HG02798 (cell line): ENCODE results near the gene NPIPA2.
"Not testable (repeated sequence)": the region's sequence is repeated elsewhere in the genome, so short reads cannot be mapped to it uniquely, and the experiment has no call there.

Experiments used
- ATAC-seq: cut with Tn5 transposase; IDR thresholded peaks from one replicate; pipeline ENCODE4 v1.9.1; 2021; ENCODE audit warnings: mild to moderate bottlenecking; ENCODE audit not compliant: unreplicated experiment, poor library complexity

NPIPA2 gene

DNA sequence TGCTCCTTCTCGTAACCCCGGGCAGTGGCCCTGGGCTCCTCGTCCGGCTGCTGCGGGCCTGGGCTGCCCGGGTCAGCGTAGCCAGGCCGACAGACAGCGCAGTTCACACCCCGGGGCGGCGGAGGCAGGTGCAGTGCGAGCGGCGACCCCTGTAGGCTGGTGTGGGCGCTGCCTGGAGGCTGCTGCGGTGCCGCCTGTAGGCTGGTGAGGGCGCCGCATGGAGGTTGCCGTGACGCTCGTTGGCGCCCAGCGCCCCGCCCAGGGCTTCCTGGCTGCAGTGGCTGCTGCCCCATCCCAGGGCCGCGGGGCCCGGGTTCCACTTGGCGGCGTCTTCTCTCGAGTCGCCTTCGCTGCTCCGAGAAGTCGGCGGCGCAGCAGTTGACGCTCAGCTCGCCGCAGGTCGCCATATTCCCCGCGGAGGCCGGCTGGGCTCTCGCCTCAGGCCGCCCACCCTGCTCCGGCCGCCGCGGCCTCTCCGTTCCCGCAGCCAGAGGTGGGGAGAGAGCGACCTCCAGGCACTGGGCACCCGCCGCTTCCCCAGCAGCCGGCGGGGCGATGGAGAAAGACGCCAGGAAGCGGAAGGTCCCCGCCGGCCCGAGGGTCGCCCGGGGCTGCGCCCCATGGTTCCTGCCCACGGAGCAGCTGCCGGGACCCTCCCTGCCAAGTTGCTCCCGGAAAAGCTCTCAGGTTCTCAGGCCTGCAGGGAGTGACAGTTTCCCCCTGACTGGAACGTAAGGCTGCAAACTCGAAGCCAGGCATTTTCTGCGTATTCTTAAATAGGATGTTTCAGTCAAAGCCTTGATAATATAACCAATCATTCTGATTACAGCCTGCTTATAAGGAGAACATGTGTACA lies at the start of gene NPIPA2:
Gene NPIPA2, plus strand, starts transcription at position 261 of the 856 bp plus-strand sequence. CDS start 5,533 bp downstream, outside the sequence.
- ATAC-seq, result peak; percentile 98

DNA sequence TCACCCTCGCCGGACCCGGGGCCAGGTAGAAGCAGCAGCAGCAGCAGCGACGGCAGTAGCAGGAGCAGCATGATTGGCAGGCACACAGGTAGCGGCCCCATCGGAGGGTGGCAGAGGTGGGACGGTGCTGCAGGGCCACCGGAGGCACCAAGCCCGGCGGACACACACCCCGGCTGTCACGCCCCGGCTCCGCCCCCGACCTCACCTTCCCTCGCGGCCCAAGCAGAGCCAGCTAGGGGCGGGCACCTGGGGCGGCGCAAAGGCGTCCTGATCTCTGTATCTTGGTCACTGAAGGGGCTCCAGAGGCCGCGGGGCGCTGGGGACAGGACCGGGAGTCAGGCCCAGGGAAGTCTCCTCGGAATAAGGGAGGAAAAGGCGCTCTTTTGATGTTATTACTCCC lies 48.2 kb upstream of the NPIPA2 start, which contains the start of gene PLA2G10:
Gene PLA2G10, minus strand, starts transcription at position 180 of the 400 bp plus-strand sequence. Its CDS starts 79 bp downstream, at position 101.
- ATAC-seq, result not testable (repeated sequence)

DNA sequence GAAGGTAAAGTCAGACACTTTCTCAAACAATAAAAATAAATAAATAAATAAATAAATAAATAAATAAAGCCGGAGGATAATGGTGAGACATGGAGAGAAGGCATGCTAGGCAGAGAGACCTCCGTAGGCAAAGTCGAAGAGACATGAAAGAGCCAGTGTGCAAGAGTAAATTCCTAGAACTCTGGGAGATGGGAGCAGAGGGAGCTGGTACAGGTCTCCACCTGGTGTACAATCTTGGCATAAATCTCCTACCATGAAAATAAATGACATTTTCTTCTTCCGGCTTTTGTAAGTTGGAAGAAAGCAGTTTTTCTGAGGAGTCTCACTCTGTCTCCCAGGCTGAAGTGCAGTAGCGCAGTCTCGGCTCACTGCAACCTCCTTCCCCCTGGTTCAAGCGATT lies 40.5 kb upstream of the NPIPA2 start:
- not testable (repeated sequence) for ATAC-seq

GRCh38 chr16:14702672-14703071 lies 39.7 kb upstream of the NPIPA2 start:
- ATAC-seq, result not testable (repeated sequence)

GRCh38 chr16:14703156-14704011 lies 38.9 kb upstream of the NPIPA2 start, which contains the start of gene NPIPA3:
TSS of gene NPIPA3 (plus strand) at chr16:14703411. CDS start at chr16:14708944, 5,533 bp downstream.
- ATAC-seq, result peak; percentile 99

DNA sequence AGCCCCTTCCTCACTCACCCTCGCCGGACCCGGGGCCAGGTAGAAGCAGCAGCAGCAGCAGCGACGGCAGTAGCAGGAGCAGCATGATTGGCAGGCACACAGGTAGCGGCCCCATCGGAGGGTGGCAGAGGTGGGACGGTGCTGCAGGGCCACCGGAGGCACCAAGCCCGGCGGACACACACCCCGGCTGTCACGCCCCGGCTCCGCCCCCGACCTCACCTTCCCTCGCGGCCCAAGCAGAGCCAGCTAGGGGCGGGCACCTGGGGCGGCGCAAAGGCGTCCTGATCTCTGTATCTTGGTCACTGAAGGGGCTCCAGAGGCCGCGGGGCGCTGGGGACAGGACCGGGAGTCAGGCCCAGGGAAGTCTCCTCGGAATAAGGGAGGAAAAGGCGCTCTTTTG lies 9.1 kb upstream of the NPIPA2 start:
- not testable (repeated sequence) for ATAC-seq

GRCh38 chr16:14740832-14741385 lies 1.4 kb upstream of the NPIPA2 start:
- not testable (repeated sequence) for ATAC-seq

DNA sequence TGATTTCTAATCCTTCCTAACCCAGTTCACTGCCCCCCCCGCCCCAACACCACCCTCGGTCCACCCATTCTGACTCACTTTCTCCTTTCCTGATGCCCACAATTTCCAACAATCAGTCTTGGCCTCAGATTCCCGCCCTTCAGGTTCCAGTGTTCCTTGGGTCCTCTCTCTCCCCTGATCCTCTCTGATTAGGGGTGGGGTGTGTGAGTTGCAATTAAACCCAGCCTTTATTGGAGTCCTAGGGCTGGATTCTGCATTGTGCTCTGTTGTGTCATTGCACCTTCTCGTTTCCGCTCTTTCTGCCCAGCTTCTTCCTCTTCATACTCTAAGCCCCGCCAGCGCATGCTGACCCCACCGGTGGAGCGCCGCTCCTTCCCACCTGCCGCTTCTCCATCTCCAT lies 539 bp upstream of the NPIPA2 start:
- not testable (repeated sequence) for ATAC-seq

- ATAC-seq, result not testable (repeated sequence)
Observed at GRCh38 chr16:14773654-14774053, 31.3 kb downstream of the NPIPA2 start.

DNA sequence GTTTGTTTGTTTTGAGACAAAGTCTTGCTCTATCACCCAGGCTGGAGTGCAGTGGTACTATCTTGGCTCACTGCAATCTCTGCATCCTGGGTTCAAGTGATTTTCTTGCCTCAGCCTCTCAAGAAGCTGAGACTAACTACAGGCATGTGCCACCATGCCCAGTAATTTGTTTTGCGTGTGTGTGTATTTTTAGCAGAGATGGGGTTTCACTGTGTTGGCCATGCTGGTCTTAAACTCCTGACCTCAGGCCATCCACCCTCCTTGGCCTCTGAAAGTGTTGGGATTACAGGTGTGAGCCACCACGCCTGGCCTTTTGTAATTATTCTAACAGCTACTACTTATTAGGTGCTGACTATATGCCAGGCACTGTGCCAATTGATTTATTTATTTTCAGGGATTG lies 33.3 kb downstream of the NPIPA2 start:
- not testable (repeated sequence) for ATAC-seq

DNA sequence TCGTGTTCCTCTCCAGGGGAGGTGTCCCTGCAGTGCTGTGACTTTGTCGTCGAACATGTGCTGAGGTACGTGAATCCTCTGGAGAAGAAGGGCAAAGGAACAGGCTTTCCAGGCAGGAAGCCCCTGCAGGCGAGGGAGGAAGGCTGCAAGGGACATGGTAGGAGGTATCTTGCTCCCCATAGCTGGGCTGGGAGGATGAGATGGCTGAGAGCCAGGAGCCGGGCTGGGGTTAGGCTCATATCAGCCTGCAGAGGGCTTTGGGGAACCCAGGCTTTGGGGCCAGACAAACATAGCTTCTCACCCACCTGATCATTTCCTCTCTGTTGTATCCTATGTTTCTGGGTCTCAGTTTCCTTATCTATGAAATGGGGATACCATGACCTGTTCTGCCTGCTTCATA lies 34.4 kb downstream of the NPIPA2 start:
- not testable (repeated sequence) for ATAC-seq

DNA sequence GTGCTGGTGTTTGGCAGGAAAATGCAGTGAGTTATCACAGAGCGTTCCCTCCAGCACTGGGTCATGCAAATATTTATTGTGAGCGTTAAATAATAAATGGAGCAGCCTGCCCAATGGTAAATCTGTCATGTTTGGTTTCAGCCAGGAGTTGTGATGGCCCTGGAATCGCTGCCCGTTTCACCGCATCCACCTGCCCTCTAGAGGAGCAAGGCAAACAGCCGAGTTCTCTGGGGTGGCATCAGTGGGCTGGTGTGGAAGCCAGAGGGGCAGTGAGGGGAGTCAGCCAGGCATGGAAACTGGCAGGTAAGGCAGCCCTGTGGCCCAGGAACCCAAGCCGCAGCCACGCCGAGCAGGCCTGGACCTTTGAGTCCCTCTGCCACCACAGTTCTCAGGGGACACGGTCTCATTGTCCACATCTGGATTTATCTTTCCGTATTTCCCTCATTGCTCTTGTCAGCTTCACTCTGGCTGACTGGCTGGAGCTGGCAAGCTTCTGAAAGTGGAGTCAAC lies 37.1 kb downstream of the NPIPA2 start:
- ATAC-seq, result not testable (repeated sequence)

DNA sequence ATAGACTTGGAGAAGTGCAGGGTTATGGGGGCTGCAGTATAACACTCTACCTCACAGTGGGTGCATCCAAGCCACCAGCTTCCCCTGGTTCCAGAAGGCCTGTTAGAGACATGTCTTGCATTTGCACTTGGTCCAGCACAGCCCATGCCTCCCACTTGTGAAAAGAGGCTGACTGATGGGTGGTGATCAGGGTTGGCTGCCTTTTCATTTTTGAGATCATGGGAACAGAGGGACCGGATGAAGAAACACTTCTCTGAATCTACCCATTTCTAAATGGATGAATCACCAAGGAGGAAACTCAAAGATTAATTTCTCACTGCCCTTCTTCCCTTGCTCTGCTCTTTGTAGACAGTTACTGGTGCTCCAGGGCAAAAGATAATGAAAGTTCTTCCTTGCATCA lies 43.8 kb downstream of the NPIPA2 start:
- not testable (repeated sequence) for ATAC-seq

DNA sequence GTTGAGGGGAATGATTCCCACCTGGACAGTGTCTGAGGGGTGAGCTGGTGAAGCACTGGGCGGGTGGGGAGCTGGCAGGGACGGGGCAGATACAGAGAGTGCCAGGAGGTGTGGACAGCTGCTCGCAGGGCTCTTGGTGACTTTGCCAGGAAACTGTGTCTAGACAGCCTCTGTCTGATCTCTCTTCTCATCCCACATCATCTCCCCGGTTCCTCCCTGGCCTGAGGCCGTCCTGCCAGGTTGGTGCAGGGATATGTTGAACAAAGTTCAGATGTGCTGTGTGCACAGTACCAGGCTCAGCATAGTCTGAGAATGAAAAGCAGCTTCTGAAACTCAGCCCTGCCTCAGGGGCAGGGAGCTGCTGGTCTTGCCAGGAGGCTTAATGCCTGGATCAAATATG lies 47.2 kb downstream of the NPIPA2 start:
- not testable (repeated sequence) for ATAC-seq

- ATAC-seq, result not testable (repeated sequence)
Observed at GRCh38 chr16:14790320-14790956, 48.1 kb downstream of the NPIPA2 start.

DNA sequence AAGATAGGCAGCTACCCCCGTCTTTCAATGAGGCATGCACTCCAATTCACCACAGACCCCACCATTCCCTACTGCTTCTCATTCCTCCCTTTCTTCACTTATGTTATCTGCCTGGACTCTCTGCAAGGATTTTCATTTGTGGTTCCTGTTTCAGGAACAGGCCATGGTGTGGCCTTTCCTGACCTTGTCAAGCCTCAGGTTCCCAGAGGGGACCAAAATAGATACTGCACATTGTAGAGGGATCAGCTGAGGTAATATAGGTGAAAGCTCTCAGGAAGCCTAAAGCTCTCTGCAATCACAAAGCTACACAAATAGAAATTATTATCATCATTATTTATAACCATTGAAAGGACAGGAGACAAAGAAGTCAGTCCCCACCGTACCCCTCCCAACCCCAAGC lies 50.6 kb downstream of the NPIPA2 start:
- ATAC-seq, result not testable (repeated sequence)

GRCh38 chr16:14797558-14797957 lies 55.2 kb downstream of the NPIPA2 start:
- not testable (repeated sequence) for ATAC-seq

- not testable (repeated sequence) for ATAC-seq
Observed at GRCh38 chr16:14803577-14803976, 61.2 kb downstream of the NPIPA2 start.

GRCh38 chr16:14807184-14807678 lies 64.9 kb downstream of the NPIPA2 start:
- ATAC-seq, result not testable (repeated sequence)
